H7 (cell line): Measurements from ENCODE around the gene BBS2. TPM values are rescaled to one million over a fixed set of nuclear protein-coding genes. Genes with fewer than 3 reads are reported as not detected.

Experiments
- DNase-seq: peaks from one replicate; pipeline ENCODE4 v3.0.0; 2012
- H3K27me3 ChIP-seq: 2 replicates; pipeline ENCODE4 v1.6.0; 2011; ENCODE audit warnings: mild to moderate bottlenecking, low read length; ENCODE audit not compliant: control insufficient read depth, insufficient read depth
- H3K36me3 ChIP-seq: replicated peaks from 2 replicates; pipeline ENCODE4 v1.5.1; 2011; ENCODE audit warnings: low read length; ENCODE audit not compliant: control insufficient read depth, insufficient read depth
- H3K4me3 ChIP-seq: 2 replicates; pipeline ENCODE4 v1.5.1; 2011; ENCODE audit warnings: low read depth, mild to moderate bottlenecking, control low read depth, low read length, moderate library complexity; ENCODE audit not compliant: insufficient read depth
- total RNA-seq: library from RNA; depleted of rRNA; stranded (reverse); fragments of >200 nt; shearing (Covaris generic); gene quantifications from 2 replicates; pipeline ENCODE4 v1.2.3, GENCODE V29; 2014; rRNA removed

BBS2 gene
- total RNA-seq: 22.2 and 38.8 TPM in 2 replicates

GRCh38 chr16:56519459-56520250 lies at the start of gene BBS2:
Gene BBS2 (minus strand): TSS chr16:56520024. CDS start chr16:56519862, 162 bp downstream.
- Histone ChIP-seq H3K4me3 (peak within 1 kb of the TSS; percentile 98), H3K36me3 (no peaks in the 10 kb centered on the region), H3K27me3 (0 out of 2 replicates have a peak, but pooled peaks cover 1% of the 10 kb centered on the region)
- peak; percentile 95 for DNase-seq

GRCh38 chr16:56564793-56565477 lies 45.1 kb upstream of the BBS2 start, which contains the start of gene MT4:
Gene MT4 (plus strand): TSS chr16:56565073. CDS start chr16:56565129, 56 bp downstream.
- H3K4me3 ChIP-seq: no peak within 1 kb of the TSS
- DNase-seq: no peak
- no peaks in the 10 kb centered on the region; the same call in 1 of the 2 replicates for H3K27me3 ChIP-seq
- no peaks in the 10 kb centered on the region for H3K36me3 ChIP-seq

- H3K4me3 ChIP-seq: no peak overlapping the region
- DNase-seq: no peak
- no peaks in the 10 kb centered on the region for H3K36me3 ChIP-seq
- H3K27me3 ChIP-seq: no peaks in the 10 kb centered on the region; the same call in 1 of the 2 replicates
Observed at GRCh38 chr16:56561126-56561525, 41.3 kb upstream of the BBS2 start.

GRCh38 chr16:56560447-56560846 lies 40.6 kb upstream of the BBS2 start:
- Histone ChIP-seq H3K27me3 (no peaks in the 10 kb centered on the region), H3K4me3 (no peak overlapping the region), H3K36me3 (no peaks in the 10 kb centered on the region)
- DNase-seq: no peak

GRCh38 chr16:56559109-56559508 lies 39.3 kb upstream of the BBS2 start:
- Histone ChIP-seq H3K27me3 (no peaks in the 10 kb centered on the region), H3K36me3 (no peaks in the 10 kb centered on the region), H3K4me3 (no peak overlapping the region)
- DNase-seq: no peak

GRCh38 chr16:56558024-56558747 lies 38.4 kb upstream of the BBS2 start:
- Histone ChIP-seq H3K27me3 (no peaks in the 10 kb centered on the region; the same call in 1 of the 2 replicates), H3K4me3 (no peak overlapping the region), H3K36me3 (no peaks in the 10 kb centered on the region)
- DNase-seq: no peak

- Histone ChIP-seq H3K4me3 (no peak overlapping the region), H3K27me3 (no peaks in the 10 kb centered on the region; the same call in 1 of the 2 replicates), H3K36me3 (no peaks in the 10 kb centered on the region)
- no peak for DNase-seq
Observed at GRCh38 chr16:56554441-56554840, 34.6 kb upstream of the BBS2 start.

- no peaks in the 10 kb centered on the region; the same call in 1 of the 2 replicates for H3K27me3 ChIP-seq
- no peak for DNase-seq
- no peak overlapping the region for H3K4me3 ChIP-seq
- H3K36me3 ChIP-seq: no peaks in the 10 kb centered on the region
Observed at GRCh38 chr16:56551796-56552738, 32.2 kb upstream of the BBS2 start.

GRCh38 chr16:56549744-56550385 lies 30.0 kb upstream of the BBS2 start:
- Histone ChIP-seq H3K27me3 (no peaks in the 10 kb centered on the region; the same call in 1 of the 2 replicates), H3K36me3 (no peaks in the 10 kb centered on the region), H3K4me3 (no peak overlapping the region)
- no peak for DNase-seq

- DNase-seq: no peak
- Histone ChIP-seq H3K36me3 (no peaks in the 10 kb centered on the region), H3K27me3 (no peaks in the 10 kb centered on the region; the same call in 1 of the 2 replicates), H3K4me3 (no peak overlapping the region)
Observed at GRCh38 chr16:56549161-56549560, 29.3 kb upstream of the BBS2 start.

GRCh38 chr16:56547949-56548567 lies 28.2 kb upstream of the BBS2 start:
- H3K4me3 ChIP-seq: no peak overlapping the region
- no peaks in the 10 kb centered on the region for H3K36me3 ChIP-seq
- no peak for DNase-seq
- H3K27me3 ChIP-seq: no peaks in the 10 kb centered on the region

GRCh38 chr16:56547120-56547948 lies 27.5 kb upstream of the BBS2 start:
- no peaks in the 10 kb centered on the region for H3K36me3 ChIP-seq
- no peaks in the 10 kb centered on the region for H3K27me3 ChIP-seq
- peak; percentile 65 for DNase-seq
- H3K4me3 ChIP-seq: no peak overlapping the region
